NT2/D1 (cell line): Measurements from ENCODE around the gene MPO.
A peak's percentile ranks its signal among the peaks of the same experiment; 100 is the strongest.

Experiments
- DNase-seq: peaks from one replicate; pipeline ENCODE4 v3.0.0-alpha.2; 2011; ENCODE audit warnings: low read depth, low spot score
- H3K27me3 ChIP-seq: 2 replicates; pipeline ENCODE4 v1.6.0; 2011; ENCODE audit warnings: mild to moderate bottlenecking; ENCODE audit not compliant: insufficient read length, insufficient read depth
- H3K36me3 ChIP-seq: 2 replicates; pipeline ENCODE4 v1.6.1; 2011; ENCODE audit warnings: mild to moderate bottlenecking, low read length, mixed read lengths; ENCODE audit not compliant: insufficient read depth, insufficient read length
- H3K4me1 ChIP-seq: 2 replicates; pipeline ENCODE4 v1.5.1; 2011; ENCODE audit not compliant: insufficient read depth, insufficient read length
- H3K4me3 ChIP-seq: 2 replicates; pipeline ENCODE4 v1.5.1; 2011; ENCODE audit warnings: low read depth; ENCODE audit not compliant: insufficient read length
- H3K9ac ChIP-seq: 2 replicates; pipeline ENCODE4 v1.6.0; 2011; ENCODE audit warnings: low read depth; ENCODE audit not compliant: insufficient read length
- H3K9me3 ChIP-seq: 2 replicates; pipeline ENCODE4 v1.5.1; 2011; ENCODE audit warnings: mild to moderate bottlenecking, low read length; ENCODE audit not compliant: insufficient read depth
- SUZ12 ChIP-seq: IDR thresholded peaks from 2 replicates; pipeline ENCODE4 v1.6.1; 2011; ENCODE audit not compliant: insufficient read length, insufficient read depth; ENCODE audit errors: extremely low read depth
- YY1 ChIP-seq: IDR thresholded peaks from 2 replicates; pipeline ENCODE4 v1.6.1; 2011; ENCODE audit not compliant: insufficient read length, insufficient read depth
- ZNF274 ChIP-seq: IDR thresholded peaks from 2 replicates; pipeline ENCODE4 v1.6.1; 2011; ENCODE audit warnings: mild to moderate bottlenecking, low read depth, low read length

MPO gene

GRCh38 chr17:58312021-58312630, 31.4 kb upstream of the MPO start:
- H3K4me1 ChIP-seq: peaks cover 26% of the 10 kb centered on the region
- no peaks in the 10 kb centered on the region for H3K36me3 ChIP-seq
- H3K9me3 ChIP-seq: no peaks in the 10 kb centered on the region
- H3K4me3 ChIP-seq: no peak overlapping the region
- TF ChIP-seq ZNF274 (no peak), YY1 (no peak), SUZ12 (no peak)
- DNase-seq: no peak
- no peaks in the 10 kb centered on the region for H3K27me3 ChIP-seq
- peak overlapping the region; percentile 45 for H3K9ac ChIP-seq

- Histone ChIP-seq H3K9me3 (no peaks in the 10 kb centered on the region), H3K4me1 (peaks cover 26% of the 10 kb centered on the region), H3K9ac (no peak overlapping the region), H3K27me3 (no peaks in the 10 kb centered on the region), H3K36me3 (no peaks in the 10 kb centered on the region), H3K4me3 (no peak overlapping the region)
- DNase-seq: no peak
- TF ChIP-seq ZNF274: no peak
- TF ChIP-seq SUZ12: no peak
- TF ChIP-seq YY1: no peak
Measured at GRCh38 chr17:58311429-58311894, 30.7 kb upstream of the MPO start.

DNA sequence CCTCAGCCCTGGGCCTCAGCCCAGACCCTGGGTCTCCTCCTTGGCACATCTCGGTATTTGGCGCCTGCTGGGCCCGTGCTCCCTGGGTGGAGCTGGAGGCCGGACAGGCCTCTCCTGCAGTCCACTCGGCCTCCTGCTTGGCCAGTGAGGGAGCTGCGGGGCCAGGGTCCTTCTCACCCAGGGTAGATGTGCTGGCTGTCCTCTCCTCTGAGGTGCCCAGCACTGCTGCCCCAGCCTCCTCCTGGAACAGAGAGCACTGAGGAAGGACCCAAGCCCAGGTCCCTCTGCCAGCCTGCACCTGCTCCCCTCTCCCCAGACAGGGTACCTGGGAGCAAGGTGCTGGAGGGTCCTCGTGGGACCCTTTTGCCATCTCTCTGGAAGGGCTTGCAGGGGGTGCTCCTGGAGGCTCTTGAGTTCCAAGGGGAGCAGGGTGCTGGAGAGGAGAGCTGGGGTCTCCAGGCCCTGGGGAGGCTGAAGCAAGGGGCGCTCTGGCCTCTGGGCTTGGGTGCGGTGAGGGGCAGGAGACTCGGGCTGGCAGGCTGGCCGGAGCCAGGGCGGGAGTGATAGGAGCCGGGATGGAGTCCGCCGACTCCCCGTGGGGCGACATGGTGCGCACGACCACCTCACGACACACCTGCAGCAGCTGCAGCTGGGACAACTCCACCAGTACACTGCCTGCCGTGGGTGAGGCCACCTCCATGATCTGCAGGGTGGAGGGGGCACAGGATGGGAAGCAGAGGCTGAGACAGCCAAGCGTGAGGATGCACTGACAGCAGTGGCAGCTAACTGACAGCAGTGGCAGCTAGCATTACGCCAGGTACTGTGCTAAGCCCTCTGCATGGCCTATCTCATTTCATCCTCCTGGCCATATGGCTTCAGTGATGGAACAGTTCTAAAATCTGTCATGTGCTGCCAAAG, 30.0 kb upstream of the MPO start:
- Histone ChIP-seq H3K36me3 (no peaks in the 10 kb centered on the region), H3K4me3 (no peak overlapping the region), H3K4me1 (peaks cover 29% of the 10 kb centered on the region), H3K9me3 (no peaks in the 10 kb centered on the region), H3K27me3 (no peaks in the 10 kb centered on the region), H3K9ac (no peak overlapping the region)
- no peak for DNase-seq
- no peak for TF ChIP-seq ZNF274
- no peak for TF ChIP-seq SUZ12
- TF ChIP-seq YY1: no peak

DNA sequence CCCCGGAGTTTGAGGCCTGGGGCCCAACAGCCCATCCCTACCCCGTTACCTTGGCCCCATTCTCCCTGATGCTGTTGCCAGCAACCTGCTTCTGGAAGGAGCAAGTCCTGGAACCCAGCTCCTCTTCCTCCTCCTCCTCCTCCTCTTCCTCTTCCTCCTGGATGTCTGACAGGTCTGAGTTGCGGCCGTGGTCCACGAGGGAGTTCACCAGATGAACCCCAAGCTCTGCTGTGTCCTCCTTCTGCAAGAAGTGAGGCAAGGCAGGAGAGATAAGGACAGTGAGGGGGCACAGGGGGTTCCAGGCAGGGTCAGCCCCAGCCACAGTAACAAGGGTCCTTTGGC, 29.2 kb upstream of the MPO start:
- no peaks in the 10 kb centered on the region for H3K27me3 ChIP-seq
- no peak for DNase-seq
- H3K36me3 ChIP-seq: no peaks in the 10 kb centered on the region
- H3K4me1 ChIP-seq: peaks cover 29% of the 10 kb centered on the region
- TF ChIP-seq ZNF274 (no peak), YY1 (no peak), SUZ12 (no peak)
- no peaks in the 10 kb centered on the region for H3K9me3 ChIP-seq
- no peak overlapping the region for H3K4me3 ChIP-seq
- no peak overlapping the region for H3K9ac ChIP-seq

DNA sequence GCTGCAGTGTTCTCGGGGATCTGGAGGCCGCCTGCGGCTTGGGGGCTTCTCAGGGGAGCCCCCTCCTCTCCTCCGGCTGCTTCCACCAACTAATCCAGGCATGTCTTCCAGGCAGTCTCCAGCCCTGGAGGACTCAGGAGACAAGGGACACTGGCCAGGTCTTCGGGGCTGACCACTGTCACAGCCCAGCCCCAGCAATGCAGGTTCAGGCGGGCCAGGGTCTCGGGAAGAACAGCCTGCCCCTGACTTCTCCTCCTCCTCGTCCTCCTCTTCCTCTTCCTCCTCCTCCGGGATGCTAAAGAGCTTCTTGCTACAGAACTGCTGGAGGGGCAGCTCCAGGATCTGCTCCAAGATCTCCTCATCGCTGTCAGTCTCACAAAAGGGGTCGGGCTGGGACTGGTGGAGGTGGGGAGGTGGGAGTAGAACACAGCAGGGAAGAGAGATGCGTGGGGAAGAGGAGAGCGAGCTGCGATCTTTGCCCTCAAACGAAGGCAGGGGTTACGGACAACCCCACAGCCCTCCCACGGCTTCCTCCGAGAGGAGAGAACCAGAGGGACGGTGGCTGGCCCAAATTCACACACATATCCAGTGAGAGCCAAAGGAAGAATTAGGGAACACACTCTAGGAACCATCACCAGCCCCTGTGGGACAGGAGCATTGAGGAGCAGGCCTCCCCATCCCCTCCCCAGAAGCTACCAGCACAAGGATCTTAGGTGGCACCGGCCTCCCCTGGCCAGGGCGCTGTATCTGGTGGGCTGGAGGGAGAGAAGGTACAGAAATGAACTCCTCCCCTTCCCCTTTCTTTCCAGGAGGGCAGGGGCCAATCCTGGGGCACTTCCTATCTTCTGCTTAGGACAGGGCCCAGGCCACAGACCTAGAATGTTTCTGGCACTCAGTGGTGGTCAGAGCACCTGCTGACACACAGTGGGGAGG, 28.5 kb upstream of the MPO start:
- TF ChIP-seq ZNF274 (no peak), YY1 (no peak), SUZ12 (no peak)
- H3K36me3 ChIP-seq: no peaks in the 10 kb centered on the region
- H3K27me3 ChIP-seq: no peaks in the 10 kb centered on the region
- H3K4me1 ChIP-seq: peaks cover 34% of the 10 kb centered on the region
- DNase-seq: no peak
- H3K9me3 ChIP-seq: no peaks in the 10 kb centered on the region
- H3K4me3 ChIP-seq: no peak overlapping the region
- no peak overlapping the region for H3K9ac ChIP-seq

DNA sequence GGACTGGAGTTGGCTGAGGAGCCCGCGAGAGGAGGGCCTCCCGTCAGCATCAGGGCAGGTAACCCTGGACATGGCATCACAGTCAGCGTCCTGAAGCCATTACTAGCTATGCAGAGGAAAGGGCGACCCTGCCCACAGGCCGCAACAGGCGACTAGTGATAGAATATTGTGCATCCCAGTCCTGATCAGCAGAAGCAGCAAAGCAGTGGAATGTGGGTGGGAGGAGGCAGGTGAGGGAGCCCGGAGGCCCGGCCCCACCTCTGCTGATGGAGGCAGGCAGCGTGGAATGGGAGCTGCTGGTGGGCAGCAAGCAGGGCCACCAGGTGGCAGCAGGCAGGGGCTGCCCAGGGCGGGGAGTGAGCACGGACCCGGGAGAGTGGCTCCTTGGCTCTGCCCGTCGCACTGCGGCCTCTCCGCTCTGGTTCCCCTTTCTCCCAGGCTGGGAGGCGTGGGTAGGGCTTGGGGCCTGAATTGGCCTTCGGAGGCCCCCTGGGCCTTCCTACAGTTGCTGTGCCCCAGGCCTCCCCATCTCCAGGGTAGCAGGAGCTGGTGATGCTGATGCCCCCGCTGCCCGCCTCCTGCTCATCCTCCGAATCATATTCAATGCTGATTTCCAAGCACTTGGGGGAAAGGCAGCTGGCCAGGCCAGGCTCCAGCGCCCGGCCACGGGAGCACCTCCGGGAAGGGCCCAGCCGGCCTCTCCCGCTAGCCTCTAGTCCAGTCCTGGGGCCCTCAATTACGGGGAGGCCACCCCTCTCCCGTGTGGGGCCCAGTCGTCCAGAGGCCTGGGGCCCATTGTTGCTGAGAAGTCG, 27.6 kb upstream of the MPO start:
- TF ChIP-seq ZNF274 (no peak), YY1 (no peak), SUZ12 (no peak)

More for the DNA sequence above, 27.6 kb upstream of the MPO start:
- Histone ChIP-seq H3K4me1 (peaks cover 34% of the 10 kb centered on the region), H3K9ac (no peak overlapping the region), H3K9me3 (no peaks in the 10 kb centered on the region), H3K27me3 (no peaks in the 10 kb centered on the region), H3K36me3 (no peaks in the 10 kb centered on the region), H3K4me3 (no peak overlapping the region)
- peak; percentile 18 for DNase-seq
